ENCODE data around the gene C16orf54. TPM values are rescaled to one million over a fixed set of nuclear protein-coding genes. Genes with fewer than 3 reads are reported as not detected.
"Not testable (repeated sequence)": the region's sequence is repeated elsewhere in the genome, so short reads cannot be mapped to it uniquely, and the experiment has no call there.

C16orf54 gene
- total and polyA plus RNA-seq, 5 experiments from 2014 or later: 20.7 to 110 (median 32.7) TPM

DNA sequence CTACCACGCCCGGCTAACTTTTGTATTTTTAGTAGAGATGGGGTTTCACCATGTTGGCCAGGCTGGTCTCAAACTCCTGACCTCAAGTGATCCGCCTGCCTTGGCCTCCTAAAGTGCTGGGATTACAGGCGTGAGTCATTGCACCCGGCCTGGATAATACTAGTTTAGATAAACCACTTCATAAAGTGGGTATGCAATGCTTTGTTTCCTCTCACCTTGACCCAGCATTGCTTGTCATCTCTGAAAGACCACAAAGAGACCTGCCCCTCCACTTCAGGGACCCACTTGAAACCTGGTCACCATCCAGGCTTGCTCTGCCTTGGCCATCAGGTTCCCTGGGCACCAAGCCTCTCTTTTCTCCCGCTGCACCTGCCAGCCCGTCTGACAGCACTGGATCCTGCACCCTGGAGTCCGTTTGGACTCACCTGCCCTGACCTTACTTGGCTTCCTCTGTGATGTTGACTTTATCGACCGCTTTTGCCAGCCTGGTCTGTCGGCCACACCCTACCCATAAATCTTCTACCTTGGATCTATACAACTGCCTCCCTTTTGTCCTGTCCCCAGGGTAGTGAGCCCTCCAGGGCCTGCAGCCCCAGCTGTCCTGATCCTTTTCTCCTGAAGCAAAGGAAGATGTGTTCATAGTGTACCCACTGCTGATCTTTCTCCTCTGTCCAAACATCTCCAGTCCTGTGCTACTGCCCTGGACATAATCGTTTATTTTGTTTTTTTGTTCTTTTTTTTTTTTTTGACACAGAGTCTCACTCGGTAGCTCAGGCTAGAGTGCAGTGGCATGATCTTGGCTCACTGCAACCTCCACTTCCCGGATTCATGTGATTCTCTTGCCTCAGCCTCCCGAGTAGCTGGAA is 19.6 kb upstream of the C16orf54 start:
- H3K4me1 Mint-ChIP-seq: peaks cover 10 to 21% (median 18%) of the 10 kb centered on the region in 4 donors
- POLR2A ChIA-PET: interaction anchor here (0.6 kb wide), 2 partner anchors 28 to 50 kb away, joined by 3 read pairs; no protein-coding TSS in a partner anchor
- H3K27me3 Mint-ChIP-seq: no peaks in the 10 kb centered on the region
- ATAC-seq: no peak
- H3K4me3 Mint-ChIP-seq: no peak overlapping the region
- H3K9me3 Mint-ChIP-seq: no peaks in the 10 kb centered on the region
- H3K36me3 Mint-ChIP-seq: no peaks in the 10 kb centered on the region
- H3K27ac Mint-ChIP-seq: peak overlapping the region in 1 of 10 donors; percentile 88
- DNase-seq: no peak

- Mint-ChIP-seq H3K4me1 (peaks cover 15 to 22% (median 17%) of the 10 kb centered on the region in 4 donors), H3K27me3 (no peaks in the 10 kb centered on the region), H3K9me3 (no peaks in the 10 kb centered on the region), H3K36me3 (no peaks in the 10 kb centered on the region), H3K4me3 (no peak overlapping the region), H3K27ac (peak overlapping the region in 2 of 10 donors; percentile 41 to 43)
- POLR2A ChIA-PET: interaction anchor here (0.5 to 0.6 kb wide), 2 partner anchors 9 to 38 kb away, joined by 3 to 6 read pairs; no protein-coding TSS in a partner anchor
- ATAC-seq: no peak
- DNase-seq: no peak
Observed at GRCh38 chr16:29763326-29763725, 17.5 kb upstream of the C16orf54 start.

GRCh38 chr16:29761882-29762281 is 16.1 kb upstream of the C16orf54 start:
- POLR2A ChIA-PET: interaction anchor here (0.6 to 1.0 kb wide), 2 partner anchors 23 to 100 kb away, joined by 3 read pairs; no protein-coding TSS in a partner anchor
- Mint-ChIP-seq H3K27ac (peak overlapping the region in 1 of 10 donors; percentile 63), H3K4me3 (no peak overlapping the region), H3K4me1 (peaks cover 18 to 33% (median 27%) of the 10 kb centered on the region in 4 donors), H3K9me3 (no peaks in the 10 kb centered on the region), H3K36me3 (no peaks in the 10 kb centered on the region), H3K27me3 (no peaks in the 10 kb centered on the region)
- DNase-seq: no peak
- ATAC-seq: no peak

- not testable (repeated sequence) for H3K27me3 Mint-ChIP-seq
Observed at GRCh38 chr16:29761280-29761651, 15.5 kb upstream of the C16orf54 start.

DNA sequence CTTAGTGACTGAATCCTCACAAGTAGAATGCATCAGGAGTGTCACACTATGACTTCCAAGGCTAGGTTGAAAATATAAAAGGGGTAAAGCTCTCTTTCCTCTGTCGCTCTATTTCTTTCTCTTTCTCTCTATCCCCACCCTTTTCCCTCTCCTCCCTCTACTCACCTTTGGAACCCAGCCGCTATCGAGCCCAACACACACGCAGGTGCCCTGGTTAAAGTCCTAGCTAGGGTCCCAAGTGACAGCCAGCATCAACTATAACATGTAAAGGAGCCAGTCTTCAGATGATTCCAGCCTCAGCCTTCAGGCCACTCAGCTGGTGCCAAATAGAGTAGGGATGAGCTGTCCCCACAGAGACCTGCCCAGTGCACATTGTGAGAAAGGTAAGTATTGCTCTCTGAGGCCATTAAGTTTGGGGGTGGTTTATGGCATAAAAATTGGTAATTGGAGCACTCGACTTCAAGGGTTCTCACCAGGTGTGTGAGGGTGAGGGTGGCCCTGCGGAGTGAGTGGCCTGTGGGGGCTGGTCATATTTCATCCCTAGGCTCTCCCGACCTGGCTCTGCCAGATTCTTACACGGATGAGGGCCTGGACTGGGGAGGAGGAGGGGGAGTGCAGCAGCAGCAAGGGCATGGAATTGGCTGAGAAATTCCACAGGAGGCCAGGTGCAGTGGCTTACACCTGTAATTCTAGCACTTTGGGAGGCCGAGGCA is 14.9 kb upstream of the C16orf54 start:
- no peak for DNase-seq
- H3K4me1 Mint-ChIP-seq: peaks cover 20 to 43% (median 38%) of the 10 kb centered on the region in 4 donors
- H3K36me3 Mint-ChIP-seq: no peaks in the 10 kb centered on the region
- H3K27me3 Mint-ChIP-seq: no peaks in the 10 kb centered on the region
- H3K4me3 Mint-ChIP-seq: no peak overlapping the region
- peak overlapping the region in 4 of 10 donors; percentile 41 to 78 (median 65) for H3K27ac Mint-ChIP-seq
- no peaks in the 10 kb centered on the region for H3K9me3 Mint-ChIP-seq
- ATAC-seq: no peak
- POLR2A ChIA-PET: interaction anchor here (0.6 to 1.1 kb wide), 2 partner anchors 13 to 36 kb away, joined by 3 to 4 read pairs; no protein-coding TSS in a partner anchor

More at GRCh38 chr16:29761280-29761651, 15.5 kb upstream of the C16orf54 start:
- ATAC-seq, H3K9me3 Mint-ChIP-seq, H3K4me3 Mint-ChIP-seq, DNase-seq, H3K36me3 Mint-ChIP-seq: not testable (repeated sequence)
- H3K27ac Mint-ChIP-seq: peak overlapping the region in 1 of 10 donors; percentile 48
- POLR2A ChIA-PET: interaction anchor here (1.1 kb wide), 1 partner anchor 12 kb away, joined by 3 read pairs; no protein-coding TSS in a partner anchor
- H3K4me1 Mint-ChIP-seq: peaks cover 20 to 39% (median 34%) of the 10 kb centered on the region in 4 donors

- DNase-seq (no peak), ATAC-seq (no peak)
- POLR2A ChIA-PET: interaction anchor here (0.6 to 1.4 kb wide), 3 partner anchors 9 to 331 kb away, joined by 3 to 4 read pairs (median 3); no protein-coding TSS in a partner anchor
- Mint-ChIP-seq H3K4me3 (no peak overlapping the region), H3K27ac (peak overlapping the region in 9 of 10 donors; percentile 4 to 95 (median 56)), H3K36me3 (no peaks in the 10 kb centered on the region), H3K9me3 (no peaks in the 10 kb centered on the region), H3K4me1 (peaks cover 17 to 49% (median 42%) of the 10 kb centered on the region in 4 donors), H3K27me3 (no peaks in the 10 kb centered on the region)
Observed at GRCh38 chr16:29757950-29758466, 12.2 kb upstream of the C16orf54 start.

- H3K27ac Mint-ChIP-seq: peak overlapping the region; percentile 64 to 95 (median 87)
- not testable (repeated sequence) for DNase-seq, H3K9me3 Mint-ChIP-seq, H3K27me3 Mint-ChIP-seq, ATAC-seq, H3K36me3 Mint-ChIP-seq
- H3K4me1 Mint-ChIP-seq: peaks cover 15 to 48% (median 41%) of the 10 kb centered on the region in 4 donors
- H3K4me3 Mint-ChIP-seq: peak overlapping the region in 5 of 10 donors; percentile 44 to 72 (median 54)
- POLR2A ChIA-PET: interaction anchor here (0.6 to 2.0 kb wide), 13 partner anchors 8 to 1546 kb away, joined by 3 to 13 read pairs (median 4); partner anchors contain the start of genes C16orf54 and KIF22
Observed at GRCh38 chr16:29757086-29757485, 11.3 kb upstream of the C16orf54 start.

DNA sequence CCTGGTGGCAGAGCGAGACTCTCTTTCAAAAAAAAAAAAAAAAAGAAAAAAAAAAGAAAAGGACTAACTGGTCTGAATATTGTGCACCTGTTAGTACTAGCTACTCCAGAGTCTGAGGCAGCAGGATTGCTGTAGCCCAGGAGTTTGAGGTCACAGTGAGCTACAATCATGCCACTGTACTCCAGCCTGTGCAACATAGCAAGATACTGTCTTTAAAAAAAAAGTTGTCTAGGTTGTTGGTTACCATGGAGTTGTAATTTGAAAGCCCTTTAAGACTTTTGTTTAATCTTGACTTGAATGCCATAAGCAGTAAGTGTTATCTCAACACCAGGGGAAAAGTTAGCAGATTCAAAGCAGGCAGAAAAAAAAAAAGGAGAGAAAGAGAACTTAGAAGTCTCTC is 10.9 kb upstream of the C16orf54 start:
- DNase-seq (peak in 6 of 10 donors; percentile 28 to 71 (median 41)), ATAC-seq (peak; percentile 89 to 92)
- Mint-ChIP-seq H3K9me3 (no peaks in the 10 kb centered on the region), H3K27ac (peak overlapping the region; percentile 64 to 95 (median 87)), H3K36me3 (no peaks in the 10 kb centered on the region), H3K4me3 (peak overlapping the region in 8 of 10 donors; percentile 36 to 74 (median 50)), H3K4me1 (peaks cover 15 to 48% (median 41%) of the 10 kb centered on the region in 4 donors), H3K27me3 (no peaks in the 10 kb centered on the region)
- POLR2A ChIA-PET: interaction anchor here (0.6 to 2.0 kb wide), 12 partner anchors 9 to 1546 kb away, joined by 3 to 13 read pairs (median 5); partner anchors contain the start of genes C16orf54 and KIF22

- POLR2A ChIA-PET: interaction anchor here (1.6 to 2.0 kb wide), 8 partner anchors 8 to 63 kb away, joined by 4 to 15 read pairs (median 8); partner anchors contain the start of genes C16orf54, KIF22 and PAGR1
- H3K27ac Mint-ChIP-seq: peak overlapping the region in 3 of 10 donors; percentile 27 to 59 (median 29)
- peaks cover 8 to 53% (median 40%) of the 10 kb centered on the region in 4 donors for H3K4me1 Mint-ChIP-seq
- peaks cover 0 to 6% (median 0%) of the 10 kb centered on the region in 3 donors for H3K36me3 Mint-ChIP-seq
- H3K9me3 Mint-ChIP-seq: no peaks in the 10 kb centered on the region
- ATAC-seq (no peak), DNase-seq (no peak)
- H3K27me3 Mint-ChIP-seq: no peaks in the 10 kb centered on the region
- H3K4me3 Mint-ChIP-seq: peak overlapping the region in 4 of 10 donors; percentile 10 to 36 (median 19)
Observed at GRCh38 chr16:29753516-29753915, 7.7 kb upstream of the C16orf54 start.

GRCh38 chr16:29748760-29749149 is 3.0 kb upstream of the C16orf54 start:
- not testable (repeated sequence) for H3K9me3 Mint-ChIP-seq, H3K27me3 Mint-ChIP-seq, ATAC-seq, DNase-seq
- Mint-ChIP-seq H3K4me3 (peak overlapping the region in 2 of 10 donors; percentile 26 to 51), H3K36me3 (peaks cover 0 to 22% (median 6%) of the 10 kb centered on the region in 3 donors), H3K27ac (peak overlapping the region in 9 of 10 donors; percentile 48 to 85 (median 74)), H3K4me1 (peaks cover 19 to 53% (median 44%) of the 10 kb centered on the region in 4 donors)
- POLR2A ChIA-PET: interaction anchor here (0.6 to 10.1 kb wide), 6 partner anchors 9 to 59 kb away, joined by 3 to 223 read pairs (median 4); partner anchors contain the start of gene KIF22

DNA sequence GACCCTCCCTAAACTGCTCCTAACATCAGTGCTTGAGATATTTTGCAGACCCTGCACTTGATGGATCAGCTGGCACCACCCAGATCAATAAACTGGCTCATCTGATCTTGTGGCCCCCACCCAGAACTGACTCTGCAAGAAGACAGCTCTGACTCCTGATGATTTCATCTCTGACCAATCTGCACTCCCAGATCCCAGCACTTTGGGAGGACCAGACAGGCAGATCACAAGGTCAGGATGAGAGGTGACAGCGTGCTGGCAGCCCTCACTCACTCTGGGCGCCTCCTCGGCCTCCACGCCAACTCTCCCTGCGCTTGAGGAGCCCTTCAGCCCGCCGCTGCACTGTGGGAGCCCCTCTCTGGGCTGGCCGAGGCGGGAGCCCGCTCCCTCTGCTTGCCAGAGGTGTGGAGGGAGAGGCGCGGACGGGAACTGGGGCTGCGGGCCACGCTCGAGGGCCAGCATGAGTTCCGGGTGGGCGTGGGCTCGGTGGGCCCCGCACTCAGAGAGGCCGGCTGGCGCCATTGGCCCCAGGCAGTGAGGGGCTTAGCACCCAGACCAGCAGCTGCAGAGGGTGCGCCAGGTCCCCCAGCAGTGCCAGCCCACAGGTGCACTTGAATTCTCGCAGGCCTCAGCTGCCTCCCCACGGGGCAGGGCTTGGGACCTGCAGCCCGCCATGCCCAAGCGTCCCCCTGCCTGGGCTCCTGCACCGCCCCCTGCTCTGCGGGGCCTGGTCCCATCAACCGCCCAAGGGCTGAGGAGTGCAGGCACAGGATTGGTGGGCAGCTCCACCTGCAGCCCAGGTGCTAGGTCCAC is 2.4 kb upstream of the C16orf54 start:
- Mint-ChIP-seq H3K9me3 (peaks cover 0 to 3% (median 0%) of the 10 kb centered on the region in 9 donors), H3K36me3 (peaks cover 0 to 28% (median 12%) of the 10 kb centered on the region in 3 donors), H3K27ac (peak overlapping the region; percentile 63 to 100 (median 100)), H3K4me3 (peak overlapping the region in 6 of 10 donors; percentile 42 to 100 (median 74)), H3K4me1 (peaks cover 23 to 56% (median 48%) of the 10 kb centered on the region in 4 donors), H3K27me3 (peaks cover 0 to 4% (median 0%) of the 10 kb centered on the region in 5 donors)
- POLR2A ChIA-PET: interaction anchor here (0.7 to 10.1 kb wide), 7 partner anchors 8 to 60 kb away, joined by 3 to 223 read pairs (median 4); partner anchors contain the start of genes KIF22 and MAZ
- DNase-seq (no peak), ATAC-seq (no peak)

Measured in naive thymus-derived CD8-positive, alpha-beta T cell (primary cell).